IMR-90 (cell line): ENCODE measurements around the gene BANP.

Experiments used
- BHLHE40 ChIP-seq: fragments of 150-350 bp; IDR thresholded peaks from 2 replicates; pipeline ENCODE4 v1.6.1; 2016; ENCODE audit warnings: mild to moderate bottlenecking, low read depth, low read length
- CHD1 ChIP-seq: IDR thresholded peaks from 2 replicates; pipeline ENCODE4 v1.6.1; 2012; ENCODE audit warnings: low read depth, low read length, improper control_type of control experiment
- CTCF ChIP-seq: conservative IDR thresholded peaks from 2 replicates; pipeline ENCODE4 v1.5.1; 2012; ENCODE audit warnings: mild to moderate bottlenecking, low read depth, low read length, improper control_type of control experiment
- ELK1 ChIP-seq: fragments of 150-350 bp; IDR thresholded peaks from 2 replicates; pipeline ENCODE4 v1.6.1; 2016; ENCODE audit warnings: low read depth, mild to moderate bottlenecking, low read length, moderate library complexity, borderline replicate concordance
- FOS ChIP-seq: fragments of 150-350 bp; IDR thresholded peaks from 2 replicates; pipeline ENCODE4 v1.6.1; 2016; ENCODE audit warnings: low read depth, low read length
- MAFK ChIP-seq: IDR thresholded peaks from 2 replicates; pipeline ENCODE4 v1.6.1; 2012; ENCODE audit warnings: low read depth, low read length, improper control_type of control experiment
- MAZ ChIP-seq: IDR thresholded peaks from 2 replicates; pipeline ENCODE4 v1.6.1; 2012; ENCODE audit warnings: low read depth, mild to moderate bottlenecking, low read length, improper control_type of control experiment, moderate library complexity, borderline replicate concordance
- MXI1 ChIP-seq: IDR thresholded peaks from 2 replicates; pipeline ENCODE4 v1.6.1; 2012; ENCODE audit warnings: low read depth, mild to moderate bottlenecking, low read length, moderate library complexity, borderline replicate concordance
- POLR2A ChIP-seq: IDR thresholded peaks from 2 replicates; pipeline ENCODE4 v1.6.1; 2012; ENCODE audit warnings: mild to moderate bottlenecking, low read depth, low read length
- RAD21 ChIP-seq: IDR thresholded peaks from 2 replicates; pipeline ENCODE4 v1.6.1; 2012; ENCODE audit warnings: low read length, improper control_type of control experiment
- RCOR1 ChIP-seq: IDR thresholded peaks from 2 replicates; pipeline ENCODE4 v1.6.1; 2012; ENCODE audit warnings: mild to moderate bottlenecking, low read length, improper control_type of control experiment; ENCODE audit not compliant: insufficient replicate concordance
- RFX5 ChIP-seq: IDR thresholded peaks from 2 replicates; pipeline ENCODE4 v1.8.0; 2012; ENCODE audit warnings: low read depth, mild to moderate bottlenecking, low read length, moderate library complexity
- USF2 ChIP-seq: fragments of 150-350 bp; IDR thresholded peaks from 2 replicates; pipeline ENCODE4 v1.6.1; 2017; ENCODE audit warnings: mild to moderate bottlenecking, antibody characterized with exemption, low read length, low read depth

GRCh38 chr16:88020516-88020885 lies 69.3 kb downstream of the BANP start:
- TF ChIP-seq CTCF, result no peak
- TF ChIP-seq POLR2A, result no peak
- no peak for TF ChIP-seq FOS
- no peak for TF ChIP-seq RFX5
- no peak for TF ChIP-seq USF2
- no peak for TF ChIP-seq BHLHE40
- no peak for TF ChIP-seq MXI1
- TF ChIP-seq RAD21, result no peak
- no peak for TF ChIP-seq RCOR1
- no peak for TF ChIP-seq MAFK
- TF ChIP-seq MAZ, result no peak
- no peak for TF ChIP-seq CHD1
- no peak for TF ChIP-seq ELK1
